GDM1 (cell line): Measurements from ENCODE around the gene PBX4.
A peak's percentile ranks its signal among the peaks of the same experiment; 100 is the strongest.

Experiments
- DNase-seq: peaks from one replicate; lab custom pipeline; 2025; lab: John Stamatoyannopoulos, UW

Gene PBX4

GRCh38 chr19:19649155-19649554 is 30.7 kb upstream of the PBX4 start:
- DNase-seq: no peak

GRCh38 chr19:19647037-19647835 is 28.7 kb upstream of the PBX4 start:
- DNase-seq: no peak

- no peak for DNase-seq
These were observed 26.9 kb upstream of the PBX4 start for GRCh38 chr19:19645233-19645870.

GRCh38 chr19:19644054-19644388 is 25.5 kb upstream of the PBX4 start:
- DNase-seq: no peak

GRCh38 chr19:19643158-19644053 is 24.9 kb upstream of the PBX4 start, which contains the start of gene GMIP:
Gene GMIP (minus strand): TSS chr19:19643657. CDS start chr19:19643529, 128 bp downstream.
- peak; percentile 40 for DNase-seq

DNA sequence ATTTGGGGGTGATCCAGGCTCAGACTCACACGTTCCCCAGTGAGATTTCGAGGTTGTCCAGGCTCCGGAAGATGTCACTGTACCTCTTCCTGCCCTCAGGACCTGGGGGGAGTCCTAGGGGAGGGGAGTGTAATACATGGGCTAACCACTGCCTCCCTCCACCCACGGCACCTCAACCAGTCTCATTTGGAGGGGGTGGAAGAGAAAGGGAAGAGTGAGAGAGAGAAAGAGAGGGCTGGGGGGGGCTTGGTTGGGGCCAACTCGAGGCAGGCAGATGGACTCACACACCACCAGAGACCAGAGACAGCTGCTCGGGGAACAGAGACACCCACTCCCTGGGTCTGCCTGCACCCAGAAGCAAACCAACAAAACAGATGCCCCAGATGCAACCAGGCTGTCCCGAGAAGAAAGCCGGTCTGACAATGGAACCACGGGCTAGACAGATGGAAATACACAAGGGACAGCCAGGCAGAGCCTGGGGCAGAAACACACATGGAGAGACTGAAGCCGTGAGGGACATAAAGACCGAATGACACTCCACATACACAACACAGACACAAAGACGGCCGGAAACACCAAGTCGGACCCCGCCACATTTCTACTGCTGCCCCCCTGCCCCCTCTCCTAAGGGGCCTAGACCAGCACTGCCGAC is 24.1 kb upstream of the PBX4 start:
- no peak for DNase-seq

GRCh38 chr19:19637523-19638251 is 19.2 kb upstream of the PBX4 start:
- no peak for DNase-seq

GRCh38 chr19:19637186-19637522 is 18.7 kb upstream of the PBX4 start:
- DNase-seq: no peak

DNA sequence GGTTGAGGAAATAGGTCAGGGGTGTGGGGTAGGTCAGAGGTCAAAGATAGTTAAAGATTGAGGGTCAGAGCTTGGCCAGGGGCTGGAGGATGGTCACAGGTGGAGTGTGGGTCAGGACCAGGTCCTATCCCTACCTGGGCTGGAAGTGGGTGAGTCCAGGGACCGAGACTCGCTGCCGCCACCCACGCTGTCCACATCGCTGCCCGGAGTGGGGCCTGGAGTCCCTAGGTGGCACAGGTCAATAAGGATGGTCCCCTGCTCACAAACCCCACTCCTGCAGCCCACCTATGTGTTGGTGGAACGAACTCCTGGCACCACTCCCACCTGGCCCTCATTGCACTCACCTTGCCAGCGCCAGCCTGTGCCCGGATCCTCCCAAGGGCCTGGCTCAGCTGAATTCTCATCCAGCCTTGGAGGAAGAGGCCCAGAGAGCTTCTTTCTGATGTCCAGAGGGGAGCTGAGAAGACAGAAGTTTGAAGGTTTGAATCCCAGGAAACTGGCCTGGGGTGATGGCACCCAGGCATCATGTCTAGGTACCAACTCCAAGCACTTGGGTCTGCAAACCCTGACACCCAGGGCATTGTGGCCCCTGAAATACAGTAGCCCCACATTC is 18.2 kb upstream of the PBX4 start:
- DNase-seq: no peak

- no peak for DNase-seq
These were observed 16.8 kb upstream of the PBX4 start for GRCh38 chr19:19635313-19635702.

DNA sequence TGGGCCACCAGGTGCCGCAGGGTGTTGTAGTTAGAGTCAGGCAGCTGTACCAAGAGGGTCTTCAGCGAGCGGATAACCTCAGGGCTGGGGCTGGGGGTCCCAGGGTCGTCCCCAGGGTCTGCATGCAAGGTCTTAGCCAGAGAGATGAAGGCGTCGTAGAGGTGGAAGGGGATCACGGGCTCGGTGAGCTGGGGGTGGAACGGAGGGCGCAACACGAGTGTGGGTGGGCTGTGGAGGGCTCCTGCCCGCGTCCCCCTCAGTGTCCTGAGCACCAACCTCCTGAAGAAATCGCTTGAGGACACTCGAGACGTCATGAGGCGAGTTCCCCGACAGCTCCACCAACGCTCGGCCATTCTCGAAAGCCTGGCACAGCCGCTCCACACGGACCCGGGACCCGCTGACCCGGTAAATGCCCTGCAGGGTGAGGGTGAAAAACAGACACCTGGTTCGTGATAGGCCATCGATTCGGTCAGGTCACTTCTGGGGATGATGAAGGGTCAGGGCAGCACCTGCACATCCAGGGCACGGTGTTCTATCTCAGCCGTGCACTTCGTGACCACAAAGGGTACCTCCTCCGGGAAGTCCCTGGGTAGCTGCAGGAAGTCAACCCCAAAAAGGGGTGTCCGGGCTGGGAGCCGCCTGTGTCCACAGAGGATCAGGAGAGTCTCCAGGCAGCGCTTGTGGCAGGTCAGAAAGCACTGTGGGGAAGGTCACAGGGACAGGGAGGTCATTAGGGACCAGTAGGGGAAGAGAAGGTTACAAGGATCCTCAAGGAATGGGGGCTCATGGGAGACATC is 16.2 kb upstream of the PBX4 start:
- DNase-seq: no peak

DNA sequence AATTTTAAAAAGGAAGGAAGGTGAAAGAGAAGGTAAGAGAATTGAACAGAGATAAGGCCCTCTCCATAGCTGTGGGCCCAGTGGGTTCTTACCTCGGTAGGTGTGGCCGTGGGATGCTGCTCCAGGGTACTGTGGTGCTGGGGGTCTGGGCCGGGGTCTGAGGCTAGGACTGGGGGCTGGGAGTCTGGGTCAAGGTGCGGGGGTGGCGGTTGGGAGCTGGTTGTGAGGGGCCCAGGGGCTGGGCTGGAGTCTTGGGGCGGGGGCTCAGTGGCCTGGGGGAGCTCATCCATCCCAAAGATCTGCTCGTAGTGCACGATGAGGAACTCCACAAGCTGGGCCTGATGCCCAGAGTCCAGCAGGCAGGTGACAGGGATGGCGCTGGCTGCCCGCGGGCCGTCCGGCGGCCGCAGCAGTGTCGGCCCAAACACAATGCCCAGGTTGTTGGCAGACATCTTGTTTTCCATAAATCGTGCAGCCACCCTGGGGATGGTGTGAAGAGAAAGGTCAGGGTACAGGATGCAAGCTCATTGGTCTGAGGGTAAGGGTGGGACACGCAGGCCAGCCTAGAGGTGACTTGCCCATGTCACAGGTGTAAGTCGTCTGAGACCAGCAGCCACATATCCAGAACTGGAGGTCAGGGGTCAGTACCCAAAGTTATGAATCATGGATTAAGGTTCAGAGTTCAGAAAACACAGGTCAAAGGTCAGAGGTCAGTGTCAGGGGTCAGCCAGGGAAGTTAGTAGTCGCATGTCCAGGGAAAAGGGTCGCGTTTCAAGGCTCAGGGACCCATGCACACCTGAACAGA is 15.4 kb upstream of the PBX4 start:
- DNase-seq: no peak

GRCh38 chr19:19632661-19633060 is 14.2 kb upstream of the PBX4 start:
- DNase-seq: no peak

DNA sequence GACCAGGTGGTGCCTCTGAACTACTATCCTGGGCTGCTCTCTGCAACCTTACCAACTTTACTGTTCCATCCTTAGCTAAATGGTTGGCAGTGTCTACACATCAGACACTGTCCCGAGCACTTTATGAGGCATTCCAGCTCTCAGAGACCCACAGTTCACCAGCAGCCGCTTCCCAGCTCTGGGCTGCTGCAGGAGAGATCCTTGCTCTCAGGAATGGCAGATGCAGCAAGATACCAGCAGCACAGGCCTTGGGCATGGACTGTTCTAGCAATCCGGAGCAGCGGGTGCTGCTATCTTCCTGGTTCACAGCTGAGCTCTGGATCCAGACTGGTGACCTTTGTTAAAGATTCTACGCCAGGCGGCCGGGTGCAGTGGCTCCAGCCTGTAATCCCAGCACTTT is 12.9 kb upstream of the PBX4 start:
- DNase-seq: no peak

DNA sequence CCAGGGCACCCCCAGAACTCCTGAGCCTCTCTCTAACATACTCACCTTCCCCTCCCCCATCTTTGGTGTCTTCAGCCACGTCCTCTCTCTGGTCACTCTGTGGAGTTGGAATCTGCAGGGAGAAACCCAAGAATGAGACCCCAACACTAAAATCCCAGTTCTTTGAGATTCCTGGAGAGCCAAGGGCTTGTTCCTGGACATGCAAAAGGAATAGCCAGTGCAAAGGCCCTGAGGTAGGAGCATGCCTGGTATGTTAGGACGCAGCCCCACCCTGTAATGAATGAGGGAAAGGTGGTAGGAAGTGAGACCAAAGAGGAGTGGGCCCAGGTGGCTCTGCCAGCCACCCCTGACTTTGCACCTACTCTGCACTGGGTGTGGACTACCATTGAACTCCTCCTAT is 11.9 kb upstream of the PBX4 start:
- DNase-seq: no peak

GRCh38 chr19:19630062-19630414 is 11.6 kb upstream of the PBX4 start:
- DNase-seq: no peak

DNA sequence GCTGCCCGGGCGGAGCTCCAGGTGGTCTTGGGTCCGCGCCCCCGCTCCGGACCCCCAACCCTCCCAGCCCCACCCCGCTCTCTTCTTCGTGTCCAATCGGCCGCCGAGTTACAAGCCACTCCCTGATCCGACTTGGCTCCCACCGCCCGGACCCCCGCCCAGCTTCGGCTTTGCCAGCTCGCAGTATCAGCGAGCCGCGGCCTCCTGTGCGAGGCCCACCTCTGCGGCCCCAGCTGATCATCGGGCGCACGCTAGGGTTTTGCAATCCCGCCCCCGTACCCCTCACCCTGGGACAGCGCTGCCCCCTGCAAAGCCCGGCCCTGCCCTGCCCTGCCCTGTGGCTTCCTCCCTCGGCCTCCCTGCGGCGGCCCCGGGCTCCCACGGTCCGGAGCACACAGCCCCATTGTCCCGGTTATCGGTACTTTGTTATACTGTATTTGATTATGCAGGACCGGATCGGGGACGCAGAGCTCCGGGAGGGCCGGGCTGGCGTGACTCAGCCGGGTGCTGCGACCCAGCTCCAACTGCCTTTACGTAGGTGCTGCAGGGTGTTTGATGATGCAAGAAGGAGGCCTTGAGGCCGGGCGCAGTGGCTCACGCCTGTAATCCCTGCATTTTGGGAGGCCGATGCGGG is 10.1 kb upstream of the PBX4 start:
- DNase-seq: no peak

DNA sequence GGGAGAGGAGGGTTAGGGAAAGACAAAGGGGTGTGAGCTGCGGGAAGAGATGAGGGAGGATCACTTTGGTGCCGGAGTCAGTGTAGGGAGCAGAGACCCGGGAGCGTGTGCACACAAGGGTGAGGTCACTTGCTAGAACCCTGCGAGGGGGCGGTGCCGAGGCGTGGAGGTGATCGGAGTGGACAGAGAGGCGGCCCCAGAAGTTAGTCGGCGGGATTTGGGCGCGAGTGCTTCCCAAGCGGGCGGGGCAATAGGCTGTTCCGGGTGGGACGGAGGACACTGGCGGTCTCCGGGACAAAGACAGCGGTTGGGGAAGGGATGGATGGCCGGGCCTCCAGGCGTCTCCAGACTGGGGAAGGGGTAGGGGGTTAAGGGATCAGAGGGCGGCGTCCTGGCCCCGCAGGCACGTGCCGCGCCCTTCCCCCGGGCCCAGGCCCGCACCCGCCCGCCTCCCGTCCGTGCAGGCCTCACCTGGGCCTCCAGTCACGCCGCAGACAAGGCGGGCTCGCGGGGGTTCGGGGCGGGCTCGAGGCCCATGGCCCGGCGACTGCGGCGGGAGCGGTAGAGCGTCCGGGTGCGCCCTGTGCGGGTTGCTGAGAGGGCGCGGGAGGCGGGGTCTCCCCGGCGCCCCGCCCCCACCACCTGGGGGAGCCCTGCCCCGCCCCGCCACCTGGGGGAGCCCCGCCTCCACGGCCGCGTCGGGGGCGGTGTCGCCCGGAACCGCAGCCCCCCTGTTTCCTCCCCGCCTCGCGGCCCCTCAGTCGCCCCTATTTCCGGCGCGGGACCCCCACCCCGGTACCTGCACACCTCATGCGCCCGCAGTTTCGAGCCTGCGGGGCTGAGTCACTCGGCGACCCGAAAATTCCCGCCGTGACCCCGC is 9.4 kb upstream of the PBX4 start, which contains the start of gene LPAR2:
Gene LPAR2 (minus strand): TSS at position 600 of the 880 bp plus-strand sequence. CDS start 945 bp downstream, outside the sequence.
- DNase-seq: no peak
